Thoracic aorta (tissue), 2 donors: ENCODE results near the gene GTF3C2. TPM values are rescaled to one million over a fixed set of nuclear protein-coding genes. Genes with fewer than 3 reads are reported as not detected.

Source experiments
- ATAC-seq: fragments of 150-250 bp; one replicate; pipeline ENCODE4 v1.8.0; 2017; ENCODE audit warnings: low read depth; ENCODE audit not compliant: insufficient number of reproducible peaks, low FRiP score
- DNase-seq: peaks from one replicate; pipeline ENCODE4 v3.0.0-alpha.2; 2020; ENCODE audit warnings: low spot score
- H3K27ac ChIP-seq, 2 donors: fragments of 200-600 bp; sonication (generic); 1 replicate in 1 of 2; 2 replicates in 1 of 2; pipeline ENCODE4 v1.5.1; 2016; ENCODE audit warnings: mild to moderate bottlenecking in 2 of 2, moderate library complexity in 2 of 2
- H3K27me3 ChIP-seq: fragments of 200-600 bp; sonication (generic); replicated peaks from 2 replicates; pipeline ENCODE4 v1.6.0; 2016; ENCODE audit warnings: mild to moderate bottlenecking; ENCODE audit not compliant: insufficient read depth
- H3K36me3 ChIP-seq: fragments of 200-600 bp; sonication (generic); one replicate; pipeline ENCODE4 v1.5.1; 2016
- H3K4me1 ChIP-seq, 2 donors: fragments of 200-600 bp; sonication (generic); 1 replicate in 1 of 2; 2 replicates in 1 of 2; pipeline versions ENCODE4 v1.5.1 to v1.6.0; 2016; ENCODE audit warnings: low read depth in 2 of 2, mild to moderate bottlenecking in 1 of 2; ENCODE audit not compliant: control insufficient read depth in 1 of 2
- H3K4me3 ChIP-seq: fragments of 200-600 bp; sonication (generic); 2 replicates; pipeline ENCODE4 v1.5.1; 2016; ENCODE audit warnings: mild to moderate bottlenecking
- H3K9me3 ChIP-seq: fragments of 200-600 bp; sonication (generic); 2 replicates; pipeline ENCODE4 v1.5.1; 2016
- total RNA-seq, 2 donors: library from RNA; depleted of rRNA; stranded (reverse); fragments of >200 nt; gene quantifications; one replicate each; pipeline versions ENCODE4 v1.1.0 to v1.2.3, GENCODE V29; 2016
- TF ChIP-seq, protein P1 (sequence below): fragments of 200-600 bp; sonication (generic); IDR thresholded peaks from one replicate; pipeline ENCODE4 v1.5.1; 2019; ENCODE audit warnings: antibody characterized with exemption

GTF3C2 gene
- total RNA-seq, 2 donors from 2014 or later, result 56.6 to 58.8 TPM

DNA sequence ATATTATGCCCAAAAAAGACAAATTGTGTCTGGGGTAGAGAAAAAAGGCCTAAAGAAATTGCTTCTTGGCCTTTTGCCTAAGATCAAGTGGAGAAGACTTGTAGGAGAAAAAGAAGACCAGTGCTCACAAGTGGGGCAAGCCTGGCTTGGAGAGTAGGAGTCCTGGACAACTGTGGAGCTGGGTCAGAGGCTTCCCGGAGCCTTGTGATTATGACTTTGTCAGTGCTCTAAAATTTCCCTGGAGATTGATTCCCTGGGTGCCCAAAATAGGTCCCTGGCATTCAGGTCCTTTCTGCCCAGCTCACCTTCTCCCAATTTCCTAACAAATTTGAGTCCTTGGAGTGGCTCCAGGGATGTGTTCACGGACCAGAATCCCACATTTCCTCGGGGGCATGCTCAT, 75.1 kb downstream of the GTF3C2 start:
- no peak overlapping the region for H3K4me3 ChIP-seq
- DNase-seq (no peak), ATAC-seq (no peak)

DNA sequence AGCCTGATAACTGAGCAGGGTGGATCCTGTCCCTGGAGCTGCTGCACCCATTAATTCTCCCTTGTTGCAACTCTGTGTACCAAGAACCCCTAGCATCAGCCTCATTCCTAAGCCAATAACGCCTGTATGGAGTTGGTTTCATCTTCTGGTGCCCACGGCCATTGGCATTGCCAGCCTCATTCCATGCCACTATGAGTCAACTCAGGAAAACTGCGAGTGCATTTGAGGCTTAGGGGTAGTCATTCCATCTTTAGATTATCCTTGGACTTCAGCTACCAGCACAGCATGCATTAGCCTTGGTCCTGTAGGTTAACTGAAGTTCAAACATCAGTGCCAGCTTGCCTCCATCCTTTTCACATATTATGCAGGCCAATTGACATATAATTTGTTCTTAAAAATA, 75.7 kb downstream of the GTF3C2 start:
- H3K4me1 ChIP-seq, result peaks cover 0 to 3% of the 10 kb centered on the region in 2 donors
- no peaks in the 10 kb centered on the region for H3K27me3 ChIP-seq
- TF ChIP-seq, protein P1, sequence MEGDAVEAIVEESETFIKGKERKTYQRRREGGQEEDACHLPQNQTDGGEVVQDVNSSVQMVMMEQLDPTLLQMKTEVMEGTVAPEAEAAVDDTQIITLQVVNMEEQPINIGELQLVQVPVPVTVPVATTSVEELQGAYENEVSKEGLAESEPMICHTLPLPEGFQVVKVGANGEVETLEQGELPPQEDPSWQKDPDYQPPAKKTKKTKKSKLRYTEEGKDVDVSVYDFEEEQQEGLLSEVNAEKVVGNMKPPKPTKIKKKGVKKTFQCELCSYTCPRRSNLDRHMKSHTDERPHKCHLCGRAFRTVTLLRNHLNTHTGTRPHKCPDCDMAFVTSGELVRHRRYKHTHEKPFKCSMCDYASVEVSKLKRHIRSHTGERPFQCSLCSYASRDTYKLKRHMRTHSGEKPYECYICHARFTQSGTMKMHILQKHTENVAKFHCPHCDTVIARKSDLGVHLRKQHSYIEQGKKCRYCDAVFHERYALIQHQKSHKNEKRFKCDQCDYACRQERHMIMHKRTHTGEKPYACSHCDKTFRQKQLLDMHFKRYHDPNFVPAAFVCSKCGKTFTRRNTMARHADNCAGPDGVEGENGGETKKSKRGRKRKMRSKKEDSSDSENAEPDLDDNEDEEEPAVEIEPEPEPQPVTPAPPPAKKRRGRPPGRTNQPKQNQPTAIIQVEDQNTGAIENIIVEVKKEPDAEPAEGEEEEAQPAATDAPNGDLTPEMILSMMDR, result no peak
- H3K9me3 ChIP-seq, result no peaks in the 10 kb centered on the region
- DNase-seq (no peak), ATAC-seq (no peak)
- no peak overlapping the region for H3K4me3 ChIP-seq
- H3K36me3 ChIP-seq, result no peaks in the 10 kb centered on the region
- no peak overlapping the region for H3K27ac ChIP-seq

More for the DNA sequence above, 75.1 kb downstream of the GTF3C2 start:
- no peaks in the 10 kb centered on the region for H3K36me3 ChIP-seq
- H3K27ac ChIP-seq, result no peak overlapping the region
- peaks cover 0 to 3% of the 10 kb centered on the region in 2 donors for H3K4me1 ChIP-seq
- TF ChIP-seq, protein P1, result no peak
- no peaks in the 10 kb centered on the region for H3K27me3 ChIP-seq
- H3K9me3 ChIP-seq, result no peaks in the 10 kb centered on the region

DNA sequence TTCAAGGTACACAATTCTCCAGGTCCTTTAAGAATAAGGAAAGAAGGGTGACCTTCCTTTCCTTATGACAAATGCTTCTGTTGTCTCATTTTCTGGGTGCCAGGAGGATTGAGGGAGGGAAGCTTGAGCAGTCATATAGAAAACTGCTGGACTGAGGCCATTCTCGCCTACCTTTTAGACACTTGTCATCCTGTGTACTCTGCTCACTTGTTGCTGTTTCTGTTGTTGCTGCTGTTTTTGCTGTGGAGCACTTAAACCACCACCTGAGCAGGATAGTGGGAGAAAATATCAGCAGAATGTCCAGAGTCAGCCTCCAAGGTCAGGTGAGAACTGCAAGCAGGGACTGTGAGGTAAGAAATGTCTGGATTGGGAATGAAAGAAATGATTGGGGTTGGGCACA, 78.6 kb downstream of the GTF3C2 start:
- Histone ChIP-seq H3K9me3 (no peaks in the 10 kb centered on the region), H3K4me1 (peaks cover 0 to 3% of the 10 kb centered on the region in 2 donors), H3K27me3 (no peaks in the 10 kb centered on the region), H3K36me3 (no peaks in the 10 kb centered on the region), H3K27ac (no peak overlapping the region), H3K4me3 (no peak overlapping the region)
- DNase-seq, result no peak
- ATAC-seq, result no peak
- TF ChIP-seq, protein P1, result no peak

Other genes starting within 250 kb of the GTF3C2 start
- gene CGREF1, start 237.6 kb downstream of the GTF3C2 start, total RNA-seq, result 10 to 100 TPM; 18.8 to 19.8 TPM
- under 1 TPM in 1 of 2 donors, not detected in 1; 0.27 TPM for gene ABHD1, start 232.9 kb downstream of the GTF3C2 start, total RNA-seq
- 10 to 100 TPM; 64.3 to 92.3 TPM for gene PREB, start 222.1 kb downstream of the GTF3C2 start, total RNA-seq
- gene PRR30, start 217.4 kb downstream of the GTF3C2 start, total RNA-seq, result not detected
- gene TCF23, start 207.8 kb downstream of the GTF3C2 start, total RNA-seq, result not detected
- 100 to 1,000 TPM in 1 of 2 donors, 10 to 100 TPM in 1; 90.0 to 174 TPM for gene ATRAID, start 144.7 kb downstream of the GTF3C2 start, total RNA-seq
- 10 to 100 TPM; 26.0 to 51.2 TPM for gene SLC5A6, start 144.5 kb downstream of the GTF3C2 start, total RNA-seq
- gene CAD, start 139.4 kb downstream of the GTF3C2 start, total RNA-seq, result 10 to 100 TPM; 16.2 to 25.0 TPM
- gene SLC30A3, start 93.7 kb downstream of the GTF3C2 start, total RNA-seq, result 1 to 10 TPM; 4.4 to 8.5 TPM
- gene DNAJC5G, start 81.3 kb downstream of the GTF3C2 start, total RNA-seq, result under 1 TPM in 1 of 2 donors, not detected in 1; 0.68 TPM
- 1 to 10 TPM in 1 of 2 donors, under 1 TPM in 1; 0.41 to 2.5 TPM for gene TRIM54, start 74.3 kb downstream of the GTF3C2 start, total RNA-seq
- 1 to 10 TPM in 1 of 2 donors, not detected in 1; 1.8 TPM for gene UCN, start 48.3 kb downstream of the GTF3C2 start, total RNA-seq
- gene MPV17, start 33.7 kb downstream of the GTF3C2 start, total RNA-seq, result 10 to 100 TPM; 58.1 to 68.1 TPM
- gene EIF2B4, start 13.6 kb upstream of the GTF3C2 start, total RNA-seq, result 10 to 100 TPM; 31.5 to 55.4 TPM
- 100 to 1,000 TPM in 1 of 2 donors, 10 to 100 TPM in 1; 84.4 to 133 TPM for gene SNX17, start 13.9 kb upstream of the GTF3C2 start, total RNA-seq
- gene ZNF513, start 24.0 kb upstream of the GTF3C2 start, total RNA-seq, result 10 to 100 TPM; 10.7 to 10.9 TPM
- 10 to 100 TPM; 50.2 to 50.4 TPM for gene PPM1G, start 52.8 kb upstream of the GTF3C2 start, total RNA-seq
- 10 to 100 TPM; 61.5 to 77.7 TPM for gene NRBP1, start 71.9 kb upstream of the GTF3C2 start, total RNA-seq
- gene KRTCAP3, start 85.6 kb upstream of the GTF3C2 start, total RNA-seq, result under 1 TPM in 1 of 2 donors, not detected in 1; 0.68 TPM
- 10 to 100 TPM; 33.0 to 45.6 TPM for gene IFT172, start 133.0 kb upstream of the GTF3C2 start, total RNA-seq
- gene FNDC4, start 138.4 kb upstream of the GTF3C2 start, total RNA-seq, result 10 to 100 TPM; 32.9 to 37.1 TPM
- gene GCKR, start 140.1 kb upstream of the GTF3C2 start, total RNA-seq, result 1 to 10 TPM; 1.8 to 5.7 TPM
- 10 to 100 TPM; 16.8 to 62.5 TPM for gene ZNF512, start 226.3 kb upstream of the GTF3C2 start, total RNA-seq